ENCODE results near the gene DMRT2.

- TF ChIP-seq CTCF (IDR thresholded peaks at IDR 0.05) (no peak), POLR2A (IDR thresholded peaks at IDR 0.05) (no peak), EP300 (IDR thresholded peaks at IDR 0.05) (no peak), POLR2AphosphoS5 (IDR thresholded peaks at IDR 0.05) (no peak)
These were observed 5.0 kb downstream of the DMRT2 start for GRCh38 chr9:1055166-1055565.
